Heart right ventricle (tissue), 16 donors: ENCODE results near the gene CD180. TPM values are rescaled to one million over a fixed set of nuclear protein-coding genes. Genes with fewer than 3 reads are reported as not detected.
A peak's percentile ranks its signal among the peaks of the same experiment; 100 is the strongest.

Experiments
- ATAC-seq, 8 donors: fragments of 200-7000 bp; cut with Tn5 transposase; one replicate each; pipeline ENCODE4 v1.9.1; 2020; ENCODE audit warnings: mild to moderate bottlenecking in 8 of 8, moderate library complexity in 8 of 8, moderate number of reproducible peaks in 1 of 8
- DNase-seq, 2 donors: peaks; one replicate each; pipeline ENCODE4 v3.0.0-alpha.2; 2020
- H3K27ac ChIP-seq, 10 donors: fragments of 200-600 bp; sonication (generic) in 2 of 10; one replicate each; pipeline versions ENCODE4 v1.5.0 to v1.8.0; 2020 to 2022; ENCODE audit warnings: mild to moderate bottlenecking in 3 of 10
- H3K27me3 ChIP-seq, 7 donors: fragments of 200-600 bp; one replicate each; pipeline ENCODE4 v1.8.0; 2021 to 2022; ENCODE audit warnings: mild to moderate bottlenecking in 2 of 7
- H3K36me3 ChIP-seq, 9 donors: fragments of 200-600 bp; sonication (generic) in 1 of 9; one replicate each; pipeline versions ENCODE4 v1.5.0 to v1.8.0; 2020 to 2022; ENCODE audit warnings: mild to moderate bottlenecking in 2 of 9
- H3K4me1 ChIP-seq, 9 donors: fragments of 200-600 bp; sonication (generic) in 1 of 9; one replicate each; pipeline versions ENCODE4 v1.5.0 to v1.8.0; 2020 to 2022; ENCODE audit warnings: mild to moderate bottlenecking in 4 of 9
- H3K4me3 ChIP-seq, 10 donors: fragments of 200-600 bp; sonication (generic) in 2 of 10; one replicate each; pipeline versions ENCODE4 v1.5.0 to v1.8.0; 2020 to 2022; ENCODE audit warnings: mild to moderate bottlenecking in 7 of 10, moderate library complexity in 2 of 10
- H3K9me3 ChIP-seq, 11 donors: fragments of 200-600 bp in 10 of 11; sonication (generic) in 2 of 11; one replicate each; pipeline versions ENCODE4 v1.5.0 to v1.8.0; 2013 to 2022; ENCODE audit warnings: mild to moderate bottlenecking in 2 of 11, control low read depth in 1 of 11, moderate library complexity in 1 of 11
- WGBS, 2 donors: extraction: QIAGEN DNeasy Blood & Tissue Kit; methylation state at CpG; one replicate each; pipeline ENCODE4 v1.1.7; 2013; ENCODE audit warnings: inconsistent platforms in 1 of 2; 5-methylcytosine and 5-hydroxymethylcytosine counted together
- intact Hi-C, 10 donors: fragments of 100-400 bp; cut with DNase I; formaldehyde crosslinking; loops; one replicate each; pipeline versions ENCODE4 v1.11.1 to v1.14.2; 2022
- polyA plus RNA-seq, 2 donors: library from polyadenylated mRNA; stranded (reverse); fragments of 200-250 nt; gene quantifications; one replicate each; pipeline ENCODE4 v1.2.3, GENCODE V29; 2013
- total RNA-seq, 10 donors: library from RNA; stranded (reverse); fragmentation: NEBNext Ultra II Directional in 3 of 10; extraction: Animal tissue kit (Norgen Biotek cat#: 25700) in 3 of 10; gene quantifications; one replicate each; pipeline versions ENCODE4 v1.2.1 to v1.2.4, GENCODE V29; 2021 to 2023
- TF ChIP-seq, protein P1 (sequence below), 9 donors: fragments of 200-600 bp; sonication (generic) in 2 of 9; IDR thresholded peaks; one replicate each; pipeline versions ENCODE4 v1.5.0 to v1.8.0; 2021 to 2022; ENCODE audit warnings: antibody characterized with exemption in 9 of 9, mild to moderate bottlenecking in 5 of 9, moderate library complexity in 1 of 9
- donor health status: Arrhythmogenic right ventricular cardiomyopathy.
- donor health status: ischemic (EF 13 %, LVEDD 7.1; RV severe dilation, severe dysfunction).
- donor health status: healthy with polysubstance abuse.
- donor health status: DM: no; HTN: yes; CAD: no.
- donor health status: DM: no; HTN: no; CAD: no.
- donor health status: ischemic (EF 25% LVEDD 6.9; RV normal size, moderate dysfunction).
- donor health status: ischemic (EF 25% LVEDD 5.7; RV mildly dilated, moderate dysfunction).
- donor health status: healthy.
- donor health status: DM: yes; HTN: yes; CAD: no.
- donor health status: Ischemic cardiomyopathy.
- donor health status: ischemic (EF 35%, LVEDD 5.7; RV mildly dilated, moderate dysfunction).
- donor health status: nonischemic (EF 11% LVEDD 7.7; RV severe dilation, severe dysfunction).
- donor health status: DM: yes; HTN: yes; CAD: no.
- donor health status: PGD.
- donor health status: ischemic (EF 29% LVEDD 5.4; RV normal size, mild dysfunction).
- donor health status: nonischemic (EF 23%, LVEDD 6.1; RV moderate dilation, normal function).

The CD180 gene
- total and polyA plus RNA-seq, 12 donors: 0.12 to 3.3 (median 0.16) TPM; not detected in 1

DNA sequence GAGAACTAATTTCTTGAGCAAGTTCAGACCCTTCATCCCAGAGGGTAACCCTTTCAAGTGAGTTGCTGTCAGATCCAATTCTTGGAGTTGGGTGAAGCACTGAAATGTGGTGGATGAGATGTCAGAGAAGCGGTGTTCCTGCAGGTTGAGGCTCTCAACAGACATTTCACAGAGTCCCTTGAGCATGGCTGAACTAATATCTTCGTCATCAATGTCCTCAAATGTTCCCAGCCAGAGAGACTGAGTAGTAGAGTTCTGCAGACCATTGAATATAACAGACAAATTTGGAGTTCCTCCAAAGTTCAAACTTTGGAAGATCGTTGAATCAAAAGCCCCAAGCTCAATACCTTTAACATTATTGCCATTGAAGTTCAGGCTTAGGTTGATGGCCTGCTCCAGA, 12.7 kb downstream of the CD180 start:
- no peaks in the 10 kb centered on the region for H3K36me3 ChIP-seq
- H3K27ac ChIP-seq: peak overlapping the region in 2 of 10 donors; percentile 15 to 41
- H3K9me3 ChIP-seq: no peaks in the 10 kb centered on the region
- peaks cover 0 to 49% (median 6%) of the 10 kb centered on the region in 9 donors for H3K4me1 ChIP-seq
- TF ChIP-seq, protein P1, sequence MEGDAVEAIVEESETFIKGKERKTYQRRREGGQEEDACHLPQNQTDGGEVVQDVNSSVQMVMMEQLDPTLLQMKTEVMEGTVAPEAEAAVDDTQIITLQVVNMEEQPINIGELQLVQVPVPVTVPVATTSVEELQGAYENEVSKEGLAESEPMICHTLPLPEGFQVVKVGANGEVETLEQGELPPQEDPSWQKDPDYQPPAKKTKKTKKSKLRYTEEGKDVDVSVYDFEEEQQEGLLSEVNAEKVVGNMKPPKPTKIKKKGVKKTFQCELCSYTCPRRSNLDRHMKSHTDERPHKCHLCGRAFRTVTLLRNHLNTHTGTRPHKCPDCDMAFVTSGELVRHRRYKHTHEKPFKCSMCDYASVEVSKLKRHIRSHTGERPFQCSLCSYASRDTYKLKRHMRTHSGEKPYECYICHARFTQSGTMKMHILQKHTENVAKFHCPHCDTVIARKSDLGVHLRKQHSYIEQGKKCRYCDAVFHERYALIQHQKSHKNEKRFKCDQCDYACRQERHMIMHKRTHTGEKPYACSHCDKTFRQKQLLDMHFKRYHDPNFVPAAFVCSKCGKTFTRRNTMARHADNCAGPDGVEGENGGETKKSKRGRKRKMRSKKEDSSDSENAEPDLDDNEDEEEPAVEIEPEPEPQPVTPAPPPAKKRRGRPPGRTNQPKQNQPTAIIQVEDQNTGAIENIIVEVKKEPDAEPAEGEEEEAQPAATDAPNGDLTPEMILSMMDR (IDR thresholded peaks at IDR 0.05): no peak
- H3K27me3 ChIP-seq: no peaks in the 10 kb centered on the region
- peak in 2 of 8 donors; percentile 35 to 39 for ATAC-seq
- no peak overlapping the region for H3K4me3 ChIP-seq
- intact Hi-C loops: no loop called here
- 84 to 88% methylated on average over 3 of the region's 3 CpGs for WGBS, 2 donors
- DNase-seq: no peak

DNA sequence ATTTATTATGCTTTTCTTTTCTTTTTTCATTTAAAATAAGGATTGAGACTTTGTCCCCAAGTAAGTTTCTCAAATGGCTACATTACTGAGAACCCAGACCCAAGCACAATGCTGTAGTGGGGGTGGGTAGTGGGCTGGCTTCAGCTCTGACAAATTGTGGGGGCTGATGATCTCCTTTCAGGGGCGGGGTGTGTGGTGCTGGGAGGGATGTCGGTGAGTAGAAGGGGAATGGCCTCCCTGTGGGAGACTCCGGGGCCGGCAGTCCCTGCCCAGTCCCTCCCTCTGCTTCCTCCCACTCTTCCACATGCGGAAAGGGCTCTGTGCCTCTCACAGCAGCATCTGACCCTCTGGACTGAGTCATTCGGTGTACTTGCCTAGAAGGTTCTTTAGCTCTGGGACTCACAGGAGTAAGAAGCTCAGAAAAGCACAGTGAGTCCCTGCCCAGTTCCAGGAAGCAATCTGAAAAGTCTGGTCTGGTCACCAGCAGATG, 14.3 kb downstream of the CD180 start:
- Histone ChIP-seq H3K27ac (peak overlapping the region in 7 of 10 donors; percentile 0 to 86 (median 41)), H3K4me1 (peaks cover 0 to 45% (median 6%) of the 10 kb centered on the region in 9 donors), H3K4me3 (no peak overlapping the region), H3K9me3 (peaks cover 0 to 8% (median 0%) of the 10 kb centered on the region in 11 donors), H3K36me3 (no peaks in the 10 kb centered on the region), H3K27me3 (no peaks in the 10 kb centered on the region)
- 30 to 33% methylated on average over 6 of the region's 6 CpGs for WGBS, 2 donors
- ATAC-seq: peak; percentile 88 to 98 (median 94)
- peak; percentile 34 to 66 for DNase-seq
- intact Hi-C loops: no loop called here
- TF ChIP-seq, protein P1 (IDR thresholded peaks at IDR 0.05): no peak

DNA sequence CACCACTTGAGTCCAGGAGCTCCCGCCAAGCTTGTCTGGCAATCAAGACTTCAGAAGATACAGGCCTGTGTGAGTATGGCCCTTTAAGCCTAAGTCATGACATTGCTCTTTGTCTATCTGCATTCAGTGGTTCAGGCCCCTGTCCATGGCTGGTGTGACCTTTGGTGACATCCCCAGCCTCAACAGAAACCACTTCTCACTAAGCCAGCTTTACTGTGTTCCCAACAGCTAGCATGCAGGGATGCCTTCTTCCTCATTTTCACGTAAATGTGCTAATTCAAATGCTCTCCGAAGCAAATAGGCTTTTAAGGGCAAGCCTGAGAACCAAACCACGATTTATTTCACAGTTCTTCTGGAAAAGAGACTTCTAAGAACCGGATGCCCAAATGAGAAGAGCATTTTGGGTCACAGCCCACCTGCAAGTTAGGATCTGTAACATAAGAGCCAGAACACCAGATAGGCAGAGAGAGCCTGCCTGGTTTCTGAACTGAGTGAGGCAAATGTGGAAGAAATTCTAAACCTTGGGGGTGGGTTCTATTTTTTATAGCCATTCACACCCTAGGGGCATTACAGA, 14.9 kb downstream of the CD180 start:
- WGBS, 2 donors: 76 to 77% methylated on average over 5 of the region's 5 CpGs
- intact Hi-C loops: no loop called here
- Histone ChIP-seq H3K9me3 (peaks cover 0 to 14% (median 0%) of the 10 kb centered on the region in 11 donors), H3K4me3 (no peak overlapping the region), H3K36me3 (no peaks in the 10 kb centered on the region), H3K4me1 (peaks cover 0 to 41% (median 6%) of the 10 kb centered on the region in 9 donors), H3K27me3 (no peaks in the 10 kb centered on the region), H3K27ac (peak overlapping the region in 6 of 10 donors; percentile 2 to 86 (median 44))
- peak in 7 of 8 donors; percentile 19 to 54 (median 25) for ATAC-seq
- DNase-seq: no peak
- TF ChIP-seq, protein P1 (IDR thresholded peaks at IDR 0.05): no peak

DNA sequence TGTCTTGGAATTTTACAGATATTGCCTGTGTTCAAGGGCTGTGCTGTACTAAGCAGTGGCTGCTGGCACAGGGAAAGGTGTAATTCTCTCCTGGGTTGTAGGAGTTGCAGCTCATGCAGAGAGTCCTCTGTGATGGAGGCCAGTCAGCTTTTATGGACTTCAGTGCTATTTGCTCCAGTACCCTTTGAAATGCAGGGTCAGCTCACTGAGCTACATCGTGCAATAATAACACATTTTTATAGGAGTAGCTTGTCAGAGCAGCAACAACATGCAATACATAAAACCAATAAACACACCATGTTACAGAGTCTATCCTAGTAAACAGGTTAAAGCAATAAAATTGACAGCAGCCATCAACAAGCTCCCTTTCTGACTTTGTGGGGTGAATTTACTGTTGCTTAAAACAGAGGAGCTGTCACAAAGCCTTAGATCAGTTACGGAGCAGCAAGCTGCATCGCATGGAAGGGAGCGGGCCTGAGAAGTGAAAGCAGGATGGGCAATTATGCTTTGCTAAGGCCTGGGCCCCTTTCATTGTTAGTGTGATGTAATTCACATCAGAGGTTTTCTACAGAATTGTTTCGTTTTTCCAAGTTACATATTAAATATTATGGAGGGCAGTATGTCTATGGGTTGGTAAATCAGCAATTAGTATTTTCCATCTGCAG, 16.8 kb downstream of the CD180 start:
- no peaks in the 10 kb centered on the region for H3K36me3 ChIP-seq
- ATAC-seq: no peak

More for the DNA sequence above, 16.8 kb downstream of the CD180 start:
- H3K4me1 ChIP-seq: peaks cover 0 to 41% (median 6%) of the 10 kb centered on the region in 9 donors
- H3K4me3 ChIP-seq: no peak overlapping the region
- peaks cover 0 to 20% (median 0%) of the 10 kb centered on the region in 11 donors for H3K9me3 ChIP-seq
- intact Hi-C loops: no loop called here
- 97% methylated on average over 5 of the region's 5 CpGs for WGBS, 2 donors
- H3K27me3 ChIP-seq: no peaks in the 10 kb centered on the region
- H3K27ac ChIP-seq: no peak overlapping the region
- no peak for DNase-seq
- TF ChIP-seq, protein P1 (IDR thresholded peaks at IDR 0.05): no peak
